ENCODE results near the gene CNOT6. TPM values are rescaled to one million over a fixed set of nuclear protein-coding genes. Genes with fewer than 3 reads are reported as not detected.

CNOT6 gene
- total RNA-seq, 4 donors from 2014 or later, result 14.6 to 20.0 (median 19.3) TPM

- 79 to 92% methylated on average over 2 to 6 of the region's 6 CpGs for WGBS, 2 donors (ENCODE audit: low coverage in 1 of 2)
- Histone ChIP-seq H3K36me3 (peaks cover 0 to 18% (median 0%) of the 10 kb centered on the region in 4 donors), H3K27ac (no peak overlapping the region), H3K4me1 (no peaks in the 10 kb centered on the region), H3K4me3 (no peak overlapping the region), H3K27me3 (no peaks in the 10 kb centered on the region), H3K9me3 (no peaks in the 10 kb centered on the region)
- in situ Hi-C loops (cut with MboI; ENCODE audit: low pct_ligation_motif_present in 1 of 4, low pct_unique_long_range_greater_than_20kb in 1 of 4, low sequenced_read_pairs in 3 of 4), result no loop called here
- DNase-seq, result no peak
- intact Hi-C loops (cut with DNase I; ENCODE audit: low total_unique reads), result no loop called here
- TF ChIP-seq POLR2A (IDR thresholded peaks at IDR 0.05), result no peak
- TF ChIP-seq EP300 (IDR thresholded peaks at IDR 0.05; ENCODE audit: low read depth), result no peak
- TF ChIP-seq CTCF (IDR thresholded peaks at IDR 0.05), result no peak
- no peak for TF ChIP-seq POLR2AphosphoS5 (IDR thresholded peaks at IDR 0.05)
Observed at GRCh38 chr5:180540050-180540694, 46.0 kb downstream of the CNOT6 start.

GRCh38 chr5:180541710-180542109 lies 47.5 kb downstream of the CNOT6 start:
- in situ Hi-C loops (cut with MboI; ENCODE audit: low pct_ligation_motif_present in 1 of 4, low pct_unique_long_range_greater_than_20kb in 1 of 4, low sequenced_read_pairs in 3 of 4), result no loop called here
- 94 to 96% methylated on average over 4 to 9 of the region's 9 CpGs for WGBS, 2 donors (ENCODE audit: low coverage in 1 of 2)
- Histone ChIP-seq H3K36me3 (peaks cover 0 to 20% (median 0%) of the 10 kb centered on the region in 4 donors), H3K9me3 (no peaks in the 10 kb centered on the region), H3K4me3 (no peak overlapping the region), H3K27ac (no peak overlapping the region), H3K4me1 (no peaks in the 10 kb centered on the region), H3K27me3 (no peaks in the 10 kb centered on the region)
- intact Hi-C loops (cut with DNase I; ENCODE audit: low total_unique reads), result no loop called here
- TF ChIP-seq POLR2A (IDR thresholded peaks at IDR 0.05) (no peak), POLR2AphosphoS5 (IDR thresholded peaks at IDR 0.05) (no peak), CTCF (IDR thresholded peaks at IDR 0.05) (no peak), EP300 (IDR thresholded peaks at IDR 0.05; ENCODE audit: low read depth) (no peak)
- no peak for DNase-seq

DNA sequence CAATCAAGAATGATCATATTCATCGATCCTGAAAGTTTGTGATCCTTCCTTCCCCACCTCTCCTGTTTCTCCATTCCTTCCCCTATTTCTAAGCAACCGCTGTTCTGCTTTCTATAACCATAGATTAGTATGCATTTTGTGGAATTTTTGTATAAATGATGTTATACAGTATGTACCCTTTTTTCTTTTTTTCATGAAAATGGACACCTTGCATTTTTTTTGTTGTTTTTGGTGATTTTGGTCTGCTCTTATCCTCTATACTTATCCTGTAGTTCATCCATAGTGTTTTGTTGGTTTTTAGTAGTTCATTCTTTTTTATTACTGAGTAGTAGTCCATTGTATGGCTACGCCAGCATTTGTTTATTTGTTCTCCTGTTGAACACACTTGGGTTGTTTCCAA lies 51.1 kb downstream of the CNOT6 start:
- no peak for DNase-seq
- Histone ChIP-seq H3K27me3 (no peaks in the 10 kb centered on the region), H3K4me3 (no peak overlapping the region), H3K36me3 (peaks cover 0 to 22% (median under 1%) of the 10 kb centered on the region in 4 donors), H3K27ac (no peak overlapping the region), H3K4me1 (peaks cover 0 to 9% (median 0%) of the 10 kb centered on the region in 4 donors), H3K9me3 (no peaks in the 10 kb centered on the region)
- intact Hi-C loops (cut with DNase I; ENCODE audit: low total_unique reads), result no loop called here
- TF ChIP-seq POLR2A (IDR thresholded peaks at IDR 0.05) (no peak), EP300 (IDR thresholded peaks at IDR 0.05; ENCODE audit: low read depth) (no peak), POLR2AphosphoS5 (IDR thresholded peaks at IDR 0.05) (no peak), CTCF (IDR thresholded peaks at IDR 0.05) (no peak)
- in situ Hi-C loops (cut with MboI; ENCODE audit: low pct_ligation_motif_present in 1 of 4, low pct_unique_long_range_greater_than_20kb in 1 of 4, low sequenced_read_pairs in 3 of 4), result no loop called here
- WGBS, 2 donors (ENCODE audit: low coverage in 1 of 2), result 94 to 100% methylated on average over 3 of the region's 3 CpGs

DNA sequence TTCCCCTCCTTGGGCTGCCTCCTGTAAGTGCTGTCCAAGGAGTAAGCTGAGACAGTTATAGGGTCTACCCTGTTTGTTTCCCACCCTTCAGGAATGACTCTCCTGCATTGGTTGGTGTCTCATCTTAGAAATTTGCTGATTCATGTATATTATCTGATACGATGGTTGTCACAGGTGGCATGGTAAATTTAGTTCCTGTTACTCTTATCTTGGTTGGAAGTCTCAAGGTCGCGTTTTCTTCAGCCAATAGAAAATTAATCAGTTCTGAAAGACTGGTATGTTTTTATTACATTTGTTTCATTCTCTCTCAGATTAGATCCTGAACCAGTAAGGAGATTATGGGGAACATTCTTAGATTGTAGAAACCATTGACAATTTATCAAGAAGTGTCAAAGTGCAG lies 54.4 kb downstream of the CNOT6 start:
- no peak for DNase-seq
- H3K4me1 ChIP-seq, result peaks cover 0 to 9% (median 0%) of the 10 kb centered on the region in 4 donors
- peaks cover 0 to 30% (median 9%) of the 10 kb centered on the region in 4 donors for H3K36me3 ChIP-seq
- H3K4me3 ChIP-seq, result no peak overlapping the region
- in situ Hi-C loops (cut with MboI; ENCODE audit: low pct_ligation_motif_present in 1 of 4, low pct_unique_long_range_greater_than_20kb in 1 of 4, low sequenced_read_pairs in 3 of 4) (no loop called here), intact Hi-C loops (cut with DNase I; ENCODE audit: low total_unique reads) (no loop called here)
- no peaks in the 10 kb centered on the region for H3K9me3 ChIP-seq
- no peaks in the 10 kb centered on the region for H3K27me3 ChIP-seq
- no peak for TF ChIP-seq EP300 (IDR thresholded peaks at IDR 0.05; ENCODE audit: low read depth)
- TF ChIP-seq POLR2AphosphoS5 (IDR thresholded peaks at IDR 0.05), result no peak
- TF ChIP-seq CTCF (IDR thresholded peaks at IDR 0.05), result no peak
- no peak for TF ChIP-seq POLR2A (IDR thresholded peaks at IDR 0.05)
- no peak overlapping the region for H3K27ac ChIP-seq
- 27 to 68% methylated on average over 3 of the region's 3 CpGs for WGBS, 2 donors (ENCODE audit: low coverage in 1 of 2)

Measured in transverse colon (tissue), 4 donors.